M059J (cell line): Measurements from ENCODE around the gene NRIP2. TPM values are rescaled to one million over a fixed set of nuclear protein-coding genes. Genes with fewer than 3 reads are reported as not detected.
A peak's percentile ranks its signal among the peaks of the same experiment; 100 is the strongest.

Source experiments
- DNase-seq: peaks from one replicate; pipeline ENCODE4 v3.0.0-alpha.2; 2012; ENCODE audit warnings: low read depth
- total RNA-seq: library from RNA; depleted of rRNA; stranded (reverse); fragments of >200 nt; shearing (Covaris generic); gene quantifications from 2 replicates; pipeline ENCODE4 v1.2.3, GENCODE V29; 2014

Gene NRIP2
- total RNA-seq, 1 experiment from 2014 or later, result not detected

- DNase-seq, result peak; percentile 43
These were observed 10.4 kb upstream of the NRIP2 start for GRCh38 chr12:2845280-2845679.

GRCh38 chr12:2844786-2845185, 10.0 kb upstream of the NRIP2 start:
- DNase-seq, result no peak

DNA sequence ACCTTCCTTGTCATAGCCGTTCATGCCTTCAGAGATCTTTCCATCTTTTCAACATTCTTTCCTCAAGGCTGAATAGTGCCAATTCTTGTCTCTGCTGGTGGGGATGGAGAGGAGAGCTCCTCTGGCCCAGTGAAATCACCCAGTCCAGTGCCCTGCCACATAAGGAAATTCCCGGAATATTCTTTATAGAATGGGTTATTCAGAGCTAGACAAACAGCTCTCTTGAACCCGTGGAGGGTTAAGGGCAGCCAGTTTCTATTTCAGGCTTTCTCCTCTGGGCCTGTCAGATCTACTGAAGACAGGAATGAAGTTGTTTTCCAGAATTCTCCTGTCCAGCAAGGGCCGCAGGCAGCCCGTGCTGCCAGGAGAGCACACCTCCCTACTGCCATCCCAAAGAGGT, 8.1 kb upstream of the NRIP2 start:
- no peak for DNase-seq

DNA sequence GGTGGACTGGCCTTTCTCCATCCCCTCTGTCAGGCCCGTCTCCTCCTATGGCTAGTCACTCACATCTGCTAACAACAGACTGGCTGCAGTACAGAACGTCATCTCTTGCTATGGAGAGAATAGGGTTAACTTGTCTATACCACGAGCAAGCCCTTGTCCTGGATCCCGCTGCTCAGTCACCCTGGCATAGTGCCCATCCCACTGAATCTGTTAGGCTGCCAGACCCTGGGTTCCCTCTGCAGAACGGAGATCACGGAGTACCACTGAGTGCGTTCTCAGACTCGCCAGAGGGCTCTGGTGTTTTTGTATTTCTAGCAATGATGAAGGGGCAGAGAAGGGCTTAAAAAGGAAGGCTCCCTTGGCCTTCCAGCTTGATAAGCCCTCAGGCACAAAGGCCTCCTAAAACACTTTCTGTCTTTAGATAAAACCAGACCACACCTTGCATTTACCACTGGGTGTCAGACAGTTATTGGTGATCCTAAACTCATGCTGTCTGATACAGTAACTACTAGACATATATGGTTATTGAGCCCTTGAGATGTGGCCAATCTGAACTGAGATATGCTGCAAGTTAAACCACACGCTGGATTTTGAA, 6.3 kb upstream of the NRIP2 start:
- no peak for DNase-seq

DNA sequence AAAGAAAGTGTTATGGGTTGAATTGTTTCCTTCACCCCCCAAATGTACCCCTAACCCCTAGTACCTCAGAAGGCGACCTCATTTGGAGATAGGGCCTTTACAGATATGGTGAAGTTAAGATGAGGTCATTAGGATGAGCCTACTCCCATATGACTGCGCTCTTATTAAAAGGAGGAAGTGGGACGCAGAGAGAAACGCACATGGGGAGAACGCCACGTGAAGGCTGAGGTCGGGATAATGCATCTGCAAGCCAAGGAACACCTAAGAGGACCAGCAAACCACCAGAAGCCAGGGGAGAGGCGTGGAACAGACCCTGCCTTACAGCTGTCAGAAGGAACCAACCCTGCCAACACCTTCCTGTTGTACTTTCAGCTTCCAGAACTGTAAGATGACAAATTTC, 1.7 kb upstream of the NRIP2 start:
- no peak for DNase-seq

DNA sequence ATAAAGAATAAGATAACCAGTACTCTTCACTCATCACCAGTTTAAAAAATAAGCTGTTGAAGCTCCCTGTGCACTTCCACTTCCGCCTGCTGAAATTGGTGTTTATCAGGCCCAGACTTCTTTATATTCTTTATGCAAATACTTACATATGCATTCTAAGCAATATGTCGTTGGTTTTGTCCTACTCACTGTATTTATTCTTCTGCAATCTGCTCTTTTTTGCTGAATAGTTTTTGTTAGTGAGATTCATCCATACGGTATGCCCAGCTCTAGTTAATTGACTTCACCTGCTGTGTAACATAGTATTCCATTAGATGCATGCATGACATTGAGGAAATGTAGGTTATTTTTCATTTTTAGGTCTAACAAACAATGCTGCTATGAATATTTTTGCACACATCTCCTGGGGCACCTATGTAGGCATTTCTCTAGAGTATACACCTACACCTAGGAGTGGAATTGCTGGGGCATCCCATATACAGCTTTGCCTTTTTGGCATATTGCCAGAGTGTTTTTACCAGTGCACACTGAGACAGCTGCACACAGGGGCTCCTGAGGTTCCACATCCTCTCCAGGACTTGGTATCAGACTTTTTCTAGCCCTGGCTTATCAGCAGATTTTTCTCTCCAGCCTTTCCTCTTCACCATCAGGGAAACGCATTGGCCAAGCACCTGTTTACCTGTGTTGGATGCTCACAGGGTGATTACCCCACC, 1.0 kb upstream of the NRIP2 start:
- DNase-seq, result no peak

- no peak for DNase-seq
These were observed 1.0 kb downstream of the NRIP2 start for GRCh38 chr12:2833810-2834209.

GRCh38 chr12:2833327-2833726, 1.5 kb downstream of the NRIP2 start:
- DNase-seq, result no peak

- DNase-seq, result no peak
These were observed 2.2 kb downstream of the NRIP2 start for GRCh38 chr12:2832550-2833127.

GRCh38 chr12:2829275-2829674, 5.6 kb downstream of the NRIP2 start:
- DNase-seq, result no peak

GRCh38 chr12:2826721-2827515, 7.9 kb downstream of the NRIP2 start:
- no peak for DNase-seq

DNA sequence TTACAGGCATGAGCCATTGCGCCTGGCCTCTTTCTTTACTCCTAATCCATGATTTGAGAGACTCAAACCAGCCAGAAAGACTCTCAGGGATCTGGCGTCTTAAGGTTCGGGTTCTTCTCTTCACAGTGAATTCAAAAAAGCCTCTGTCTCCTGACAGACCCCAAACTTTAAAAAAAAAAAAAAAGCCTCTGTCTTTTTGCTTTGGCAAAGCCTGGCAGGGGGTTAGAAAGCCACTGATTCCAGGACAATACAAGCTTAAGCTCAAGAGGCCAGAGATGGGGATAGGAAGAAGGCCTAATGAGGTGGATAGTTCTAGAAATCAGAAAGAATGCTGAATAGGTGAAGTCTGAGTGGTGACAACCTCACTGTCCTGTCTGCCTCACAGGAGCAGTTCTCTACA, 8.8 kb downstream of the NRIP2 start:
- no peak for DNase-seq

- DNase-seq, result no peak
These were observed 9.7 kb downstream of the NRIP2 start for GRCh38 chr12:2825132-2825531.

GRCh38 chr12:2824541-2824940, 10.3 kb downstream of the NRIP2 start:
- no peak for DNase-seq

- no peak for DNase-seq
These were observed 11.4 kb downstream of the NRIP2 start for GRCh38 chr12:2823483-2823882.

DNA sequence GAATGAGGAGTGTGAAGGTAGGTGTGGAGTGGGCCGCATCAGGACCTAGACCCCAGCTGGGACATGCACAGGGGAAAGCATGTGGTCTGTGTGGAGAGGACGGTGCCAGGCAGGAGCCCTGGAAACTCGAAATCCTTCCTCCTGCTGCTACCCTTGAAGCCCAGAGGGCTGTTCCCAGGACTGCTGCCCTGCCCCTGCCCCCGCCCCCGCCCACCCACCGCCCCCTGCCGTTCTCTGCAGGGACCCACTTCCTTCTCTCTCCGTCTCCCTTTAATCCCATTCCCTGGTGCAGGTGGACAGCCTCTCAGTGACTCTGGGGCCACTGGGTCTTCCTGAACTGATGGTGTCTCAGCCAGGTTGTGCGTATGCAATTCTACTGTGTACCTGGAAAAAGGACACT, 14.4 kb downstream of the NRIP2 start:
- no peak for DNase-seq

DNA sequence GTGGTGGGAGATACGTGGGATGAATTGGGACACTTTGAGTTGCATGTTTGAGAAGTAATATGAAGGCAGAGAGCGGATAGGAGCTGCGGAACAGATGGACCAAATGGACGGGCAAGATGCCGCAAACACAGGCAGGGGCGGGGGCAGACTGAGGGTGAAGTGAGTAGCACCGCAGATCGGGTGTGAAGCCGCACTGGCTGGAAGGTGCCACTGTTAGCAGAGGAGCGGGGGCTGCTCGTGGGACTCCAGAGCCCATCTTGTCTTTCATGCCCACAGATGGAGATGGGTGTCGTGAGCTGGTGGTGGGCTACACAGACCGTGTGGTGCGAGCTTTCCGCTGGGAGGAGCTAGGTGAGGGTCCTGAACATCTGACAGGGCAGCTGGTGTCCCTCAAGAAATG, 15.0 kb downstream of the NRIP2 start:
- DNase-seq, result no peak

DNA sequence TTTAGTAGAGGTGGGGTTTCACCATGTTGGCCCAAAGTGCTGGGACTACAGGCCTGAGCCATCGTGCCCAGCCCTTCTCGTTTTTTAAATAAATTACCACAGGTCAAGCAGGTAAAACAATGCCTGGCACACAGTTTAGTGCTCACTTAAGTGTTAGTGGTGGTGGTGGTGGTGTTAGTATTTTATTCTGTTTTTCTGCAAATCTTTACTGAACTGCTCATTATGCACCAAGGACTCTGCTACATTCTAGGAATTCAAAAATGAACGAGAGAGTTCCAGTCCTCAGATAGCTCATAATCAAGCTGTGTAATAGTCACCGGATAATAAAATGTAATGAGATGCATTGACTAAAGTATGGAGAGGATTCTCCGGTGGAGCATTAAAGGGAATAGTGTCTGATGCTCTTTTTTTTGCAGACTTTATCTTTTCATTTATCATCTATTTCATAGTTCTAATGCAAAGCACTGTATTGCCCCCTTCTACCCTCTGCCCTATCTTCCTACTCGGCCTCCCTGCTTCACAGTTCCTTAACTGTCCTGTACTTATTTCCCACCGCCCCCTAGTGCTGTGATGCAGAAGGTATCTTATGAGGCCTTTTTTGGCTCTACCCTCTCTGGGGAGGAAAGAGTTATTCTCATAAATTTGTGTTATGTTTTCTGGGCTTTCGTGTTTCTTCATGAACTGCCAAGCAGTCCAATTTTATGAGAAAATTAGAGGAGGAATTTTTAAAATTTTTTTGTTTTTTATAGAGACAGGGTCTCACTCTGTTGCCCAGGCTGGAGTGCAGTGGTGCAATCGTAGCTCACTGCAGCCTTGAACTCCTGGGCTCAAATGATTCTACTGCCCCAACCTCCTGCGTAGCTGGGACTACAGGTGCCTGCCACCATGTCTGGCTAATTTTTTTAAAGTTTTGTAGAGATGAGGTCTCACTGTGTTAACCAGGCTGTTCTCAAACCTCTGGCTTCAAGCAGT, 21.3 kb downstream of the NRIP2 start:
- peak; percentile 72 for DNase-seq

GRCh38 chr12:2812290-2813213, 22.3 kb downstream of the NRIP2 start, which contains the start of gene ITFG2:
Gene ITFG2 (plus strand): TSS chr12:2812668. CDS start chr12:2812761, 93 bp downstream.
- peak; percentile 98 for DNase-seq

- DNase-seq, result no peak
These were observed 23.0 kb downstream of the NRIP2 start for GRCh38 chr12:2811801-2812200.
